ENCODE data around the gene MACROD2. TPM values are rescaled to one million over a fixed set of nuclear protein-coding genes. Genes with fewer than 3 reads are reported as not detected.

MACROD2 gene
- total and polyA plus RNA-seq, 2 of the 4 experiments (the other 2 are of a cell fraction): not detected

- ATAC-seq (ENCODE audit: low read depth): no peak
Observed at GRCh38 chr20:15767999-15768741, 1772.9 kb downstream of the MACROD2 start.

More at GRCh38 chr20:15767999-15768741, 1772.9 kb downstream of the MACROD2 start:
- H2BK15ac ChIP-seq (ENCODE audit: low read depth, low read length): no peak overlapping the region
- no peaks in the 10 kb centered on the region for H3K79me1 ChIP-seq (ENCODE audit: low read depth in 1 of 2, low read length in 2 of 2)
- ChIA-PET CTCF (no interaction called here), POLR2A (ENCODE audit: unreplicated experiment) (no interaction called here)
- no peak overlapping the region for H3K27ac ChIP-seq (ENCODE audit: insufficient read depth, low read length)
- H4K5ac ChIP-seq (ENCODE audit: low read depth, low read length): no peak overlapping the region
- no peaks in the 10 kb centered on the region for H3K9me1 ChIP-seq (ENCODE audit: insufficient read depth, low read length)
- H2BK120ac ChIP-seq (ENCODE audit: low read depth, low read length): no peak overlapping the region
- H3K14ac ChIP-seq (replicated peaks; ENCODE audit: low read depth, low read length): no peak overlapping the region
- no peaks in the 10 kb centered on the region for H4K20me1 ChIP-seq (ENCODE audit: insufficient read depth, low read length)
- dilution Hi-C loops (cut with HindIII; ENCODE audit: low sequenced_read_pairs, unreplicated experiment) (no loop called here), in situ Hi-C loops (cut with MboI; ENCODE audit: low sequenced_read_pairs) (no loop called here), intact Hi-C loops (cut with micrococcal nuclease) (no loop called here)
- H3K27me3 ChIP-seq (ENCODE audit: control insufficient read depth, insufficient read depth, low read length): no peaks in the 10 kb centered on the region
- no peaks in the 10 kb centered on the region for H3K9me3 ChIP-seq (ENCODE audit: control insufficient read depth, insufficient read depth, low read length)
- no peaks in the 10 kb centered on the region for H3K36me3 ChIP-seq (ENCODE audit: control insufficient read depth, insufficient read depth, low read length)
- TF ChIP-seq CTCF (conservative IDR thresholded peaks at IDR 0.05; ENCODE audit: low read depth, low read length): no peak
- no peak for TF ChIP-seq NFE2L2 (IDR thresholded peaks at IDR 0.05; ENCODE audit: low read depth, low read length)
- TF ChIP-seq CHD1 (IDR thresholded peaks at IDR 0.05; ENCODE audit: low read depth, low read length): no peak
- no peak for TF ChIP-seq RCOR1 (IDR thresholded peaks at IDR 0.05; ENCODE audit: insufficient replicate concordance, low read length)
- TF ChIP-seq SMC3 (IDR thresholded peaks at IDR 0.05; ENCODE audit: low read depth, low read length): no peak
- no peak for TF ChIP-seq RAD21 (IDR thresholded peaks at IDR 0.05; ENCODE audit: low read length)
- TF ChIP-seq ELK1 (IDR thresholded peaks at IDR 0.05; ENCODE audit: borderline replicate concordance, low read depth, low read length): no peak
- TF ChIP-seq USF2 (IDR thresholded peaks at IDR 0.05; ENCODE audit: low read depth, low read length): no peak
- TF ChIP-seq RFX5 (IDR thresholded peaks at IDR 0.05; ENCODE audit: low read depth, low read length): no peak
- TF ChIP-seq POLR2A (IDR thresholded peaks at IDR 0.05; ENCODE audit: low read depth, low read length): no peak
- H4K91ac ChIP-seq (ENCODE audit: insufficient read depth, low read depth, low read length): no peak overlapping the region
- H3K4ac ChIP-seq (ENCODE audit: low read depth, low read length): no peak overlapping the region
- H2AK9ac ChIP-seq (replicated peaks; ENCODE audit: low read depth, low read length, poor library complexity): no peak overlapping the region
- no peak overlapping the region for H2AFZ ChIP-seq (replicated peaks; ENCODE audit: low read length, poor library complexity)
- no peak overlapping the region for H3K9ac ChIP-seq (ENCODE audit: low read depth, low read length)
- no peak overlapping the region for H4K8ac ChIP-seq (ENCODE audit: low read depth in 2 of 2, low read length in 2 of 2)
- no peaks in the 10 kb centered on the region for H3K4me1 ChIP-seq (ENCODE audit: control insufficient read depth, insufficient read depth, low read length)
- no peak for DNase-seq
- WGBS, 2 experiments (ENCODE audit: extremely low coverage in 2 of 2, insufficient read length in 1 of 2): no CpG with 5 or more reads among the region's 3 CpGs
- H2BK5ac ChIP-seq (ENCODE audit: low read depth, low read length, poor library complexity, severe bottlenecking): peak overlapping the region; percentile 33
- H3K4me2 ChIP-seq (ENCODE audit: low read depth, low read length): no peak overlapping the region
- H3K18ac ChIP-seq (ENCODE audit: low read depth, low read length): no peak overlapping the region
- BruUV-seq (replicated peaks): no TSS peak
- H2BK20ac ChIP-seq (ENCODE audit: low read depth, low read length): no peak overlapping the region
- no peak overlapping the region for H3K4me3 ChIP-seq (ENCODE audit: insufficient read depth, low read depth, low read length)
- no peak overlapping the region for H2AK5ac ChIP-seq (ENCODE audit: low read depth, low read length)
- no peak overlapping the region for H3K56ac ChIP-seq (ENCODE audit: extremely low read depth, insufficient read depth, low read length)
- no peak overlapping the region for H3K23ac ChIP-seq (ENCODE audit: low read depth, low read length)

All from IMR-90 (cell line).